WTC11 (cell line): ENCODE data around the gene TSC22D4. TPM values are rescaled to one million over a fixed set of nuclear protein-coding genes. Genes with fewer than 3 reads are reported as not detected.

Experiments used
- ATAC-seq: fragments of 200-7000 bp; cut with Tn5 transposase; 2 replicates; pipeline ENCODE4 v1.10.0; 2021; ENCODE audit warnings: mild to moderate bottlenecking, moderate library complexity
- CTCF ChIA-PET: fragments of 300-600 bp; sonication (Branson Sonifier 250); formaldehyde crosslinking; loops from one replicate; lab custom pipeline; 2021; ENCODE audit warnings: antibody characterized with exemption; lab: Charles Lee
- POLR2A ChIA-PET: fragments of 350-600 bp; sonication (Branson Sonifier 250); formaldehyde crosslinking; loops from one replicate; lab custom pipeline; 2021; ENCODE audit warnings: antibody characterized with exemption; lab: Charles Lee
- DNase-seq: peaks from one replicate; pipeline ENCODE4 v3.0.0; 2021; ENCODE audit warnings: low spot score
- H3K27ac Mint-ChIP-seq: 2 replicates; pipeline ENCODE4 v1.8.0; 2021; ENCODE audit warnings: mixed read lengths
- H3K27me3 Mint-ChIP-seq: 2 replicates; pipeline ENCODE4 v1.8.0; 2021; ENCODE audit warnings: low read depth, mild to moderate bottlenecking, moderate library complexity, mixed read lengths
- H3K36me3 Mint-ChIP-seq: 2 replicates; pipeline ENCODE4 v1.8.0; 2021; ENCODE audit warnings: mixed read lengths
- H3K4me1 Mint-ChIP-seq: 2 replicates; pipeline ENCODE4 v1.8.0; 2022; ENCODE audit warnings: mixed read lengths
- H3K4me3 Mint-ChIP-seq: 2 replicates; pipeline ENCODE4 v1.8.0; 2021; ENCODE audit warnings: mild to moderate bottlenecking, moderate library complexity, mixed read lengths
- H3K9me3 Mint-ChIP-seq: 2 replicates; pipeline ENCODE4 v1.8.0; 2021; ENCODE audit warnings: mixed read lengths
- CREB1 ChIP-seq: sonication (generic); formaldehyde crosslinking; IDR thresholded peaks from 2 replicates; pipeline ENCODE4 v1.8.0; 2023; ENCODE audit warnings: mild to moderate bottlenecking, missing genetic modification reagents
- E2F4 ChIP-seq: sonication (generic); formaldehyde crosslinking; IDR thresholded peaks from 2 replicates; pipeline ENCODE4 v1.8.1; 2022; ENCODE audit warnings: low read depth, mild to moderate bottlenecking, moderate library complexity, missing genetic modification reagents, borderline replicate concordance
- GABPB1 ChIP-seq: sonication (generic); formaldehyde crosslinking; IDR thresholded peaks from 2 replicates; pipeline ENCODE4 v1.8.1; 2023; ENCODE audit warnings: mild to moderate bottlenecking, missing genetic modification reagents
- MAX ChIP-seq: sonication (generic); formaldehyde crosslinking; IDR thresholded peaks from 2 replicates; pipeline ENCODE4 v1.8.0; 2022; ENCODE audit warnings: mild to moderate bottlenecking, missing genetic modification reagents
- ZBTB21 ChIP-seq: sonication (generic); formaldehyde crosslinking; IDR thresholded peaks from 2 replicates; pipeline ENCODE4 v1.8.1; 2023; ENCODE audit warnings: mild to moderate bottlenecking, missing genetic modification reagents, borderline replicate concordance
- total RNA-seq: library from RNA; stranded (reverse); gene quantifications from 3 replicates; pipeline ENCODE4 v1.2.3, GENCODE V29; 2021
- TF ChIP-seq, protein P1 (sequence below): sonication (generic); formaldehyde crosslinking; IDR thresholded peaks from 2 replicates; pipeline ENCODE4 v1.8.0; 2022; ENCODE audit warnings: missing genetic modification reagents
- TF ChIP-seq, protein P2 (sequence below): sonication (generic); formaldehyde crosslinking; IDR thresholded peaks from 2 replicates; pipeline ENCODE4 v1.8.0; 2023; ENCODE audit warnings: mild to moderate bottlenecking, missing genetic modification reagents

Gene TSC22D4
- total RNA-seq, 1 experiment from 2014 or later, result 34.5 TPM

DNA sequence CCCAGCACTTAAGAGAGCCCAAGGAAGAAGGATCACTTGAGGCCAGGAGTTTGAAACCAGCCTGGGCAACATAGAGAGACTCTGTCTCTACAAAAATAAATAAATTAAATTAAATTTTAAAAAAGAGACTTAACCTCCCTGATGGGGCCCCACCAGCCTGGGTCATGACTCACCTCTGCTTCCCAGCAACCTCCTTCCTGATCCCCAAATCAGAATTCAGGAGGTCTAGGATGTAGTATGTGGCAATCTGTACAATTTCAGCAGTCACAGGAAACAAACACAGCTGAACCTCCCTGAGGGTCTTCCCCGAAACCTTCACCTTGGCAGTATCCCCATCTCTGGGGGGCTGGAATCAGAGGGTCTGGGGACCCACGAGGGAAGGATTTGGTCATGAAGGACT is 33.0 kb downstream of the TSC22D4 start (continued):
- no peak for TF ChIP-seq MAX
- TF ChIP-seq, all 79 proteins: peak for 0

GRCh38 chr7:100444311-100445278 is 34.4 kb downstream of the TSC22D4 start:
- ATAC-seq (peak; percentile 31), DNase-seq (no peak)
- H3K4me3 Mint-ChIP-seq, result no peak overlapping the region
- H3K4me1 Mint-ChIP-seq, result peaks cover 5% of the 10 kb centered on the region
- TF ChIP-seq, protein P1, sequence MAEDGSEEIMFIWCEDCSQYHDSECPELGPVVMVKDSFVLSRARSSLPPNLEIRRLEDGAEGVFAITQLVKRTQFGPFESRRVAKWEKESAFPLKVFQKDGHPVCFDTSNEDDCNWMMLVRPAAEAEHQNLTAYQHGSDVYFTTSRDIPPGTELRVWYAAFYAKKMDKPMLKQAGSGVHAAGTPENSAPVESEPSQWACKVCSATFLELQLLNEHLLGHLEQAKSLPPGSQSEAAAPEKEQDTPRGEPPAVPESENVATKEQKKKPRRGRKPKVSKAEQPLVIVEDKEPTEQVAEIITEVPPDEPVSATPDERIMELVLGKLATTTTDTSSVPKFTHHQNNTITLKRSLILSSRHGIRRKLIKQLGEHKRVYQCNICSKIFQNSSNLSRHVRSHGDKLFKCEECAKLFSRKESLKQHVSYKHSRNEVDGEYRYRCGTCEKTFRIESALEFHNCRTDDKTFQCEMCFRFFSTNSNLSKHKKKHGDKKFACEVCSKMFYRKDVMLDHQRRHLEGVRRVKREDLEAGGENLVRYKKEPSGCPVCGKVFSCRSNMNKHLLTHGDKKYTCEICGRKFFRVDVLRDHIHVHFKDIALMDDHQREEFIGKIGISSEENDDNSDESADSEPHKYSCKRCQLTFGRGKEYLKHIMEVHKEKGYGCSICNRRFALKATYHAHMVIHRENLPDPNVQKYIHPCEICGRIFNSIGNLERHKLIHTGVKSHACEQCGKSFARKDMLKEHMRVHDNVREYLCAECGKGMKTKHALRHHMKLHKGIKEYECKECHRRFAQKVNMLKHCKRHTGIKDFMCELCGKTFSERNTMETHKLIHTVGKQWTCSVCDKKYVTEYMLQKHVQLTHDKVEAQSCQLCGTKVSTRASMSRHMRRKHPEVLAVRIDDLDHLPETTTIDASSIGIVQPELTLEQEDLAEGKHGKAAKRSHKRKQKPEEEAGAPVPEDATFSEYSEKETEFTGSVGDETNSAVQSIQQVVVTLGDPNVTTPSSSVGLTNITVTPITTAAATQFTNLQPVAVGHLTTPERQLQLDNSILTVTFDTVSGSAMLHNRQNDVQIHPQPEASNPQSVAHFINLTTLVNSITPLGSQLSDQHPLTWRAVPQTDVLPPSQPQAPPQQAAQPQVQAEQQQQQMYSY, result no peak
- peak; percentile 79 for TF ChIP-seq GABPB1 (CRISPR knock-in tag)
- no peak for TF ChIP-seq E2F4 (CRISPR knock-in tag)
- TF ChIP-seq CREB1 (CRISPR knock-in tag), result no peak
- TF ChIP-seq, protein P2, sequence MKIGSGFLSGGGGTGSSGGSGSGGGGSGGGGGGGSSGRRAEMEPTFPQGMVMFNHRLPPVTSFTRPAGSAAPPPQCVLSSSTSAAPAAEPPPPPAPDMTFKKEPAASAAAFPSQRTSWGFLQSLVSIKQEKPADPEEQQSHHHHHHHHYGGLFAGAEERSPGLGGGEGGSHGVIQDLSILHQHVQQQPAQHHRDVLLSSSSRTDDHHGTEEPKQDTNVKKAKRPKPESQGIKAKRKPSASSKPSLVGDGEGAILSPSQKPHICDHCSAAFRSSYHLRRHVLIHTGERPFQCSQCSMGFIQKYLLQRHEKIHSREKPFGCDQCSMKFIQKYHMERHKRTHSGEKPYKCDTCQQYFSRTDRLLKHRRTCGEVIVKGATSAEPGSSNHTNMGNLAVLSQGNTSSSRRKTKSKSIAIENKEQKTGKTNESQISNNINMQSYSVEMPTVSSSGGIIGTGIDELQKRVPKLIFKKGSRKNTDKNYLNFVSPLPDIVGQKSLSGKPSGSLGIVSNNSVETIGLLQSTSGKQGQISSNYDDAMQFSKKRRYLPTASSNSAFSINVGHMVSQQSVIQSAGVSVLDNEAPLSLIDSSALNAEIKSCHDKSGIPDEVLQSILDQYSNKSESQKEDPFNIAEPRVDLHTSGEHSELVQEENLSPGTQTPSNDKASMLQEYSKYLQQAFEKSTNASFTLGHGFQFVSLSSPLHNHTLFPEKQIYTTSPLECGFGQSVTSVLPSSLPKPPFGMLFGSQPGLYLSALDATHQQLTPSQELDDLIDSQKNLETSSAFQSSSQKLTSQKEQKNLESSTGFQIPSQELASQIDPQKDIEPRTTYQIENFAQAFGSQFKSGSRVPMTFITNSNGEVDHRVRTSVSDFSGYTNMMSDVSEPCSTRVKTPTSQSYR (CRISPR knock-in tag), result no peak
- H3K36me3 Mint-ChIP-seq, result no peaks in the 10 kb centered on the region
- ChIA-PET CTCF (interaction anchor here (1.2 to 6.0 kb wide), 6 partner anchors 11 to 115 kb away, joined by 3 to 46 read pairs (median 4); partner anchors contain the start of gene ZCWPW1), POLR2A (interaction anchor here (0.8 to 3.4 kb wide), 2 partner anchors 8 to 15 kb away, joined by 3 to 25 read pairs; partner anchors contain the start of genes MEPCE and ZCWPW1)
- no peaks in the 10 kb centered on the region for H3K27me3 Mint-ChIP-seq
- H3K27ac Mint-ChIP-seq, result peak overlapping the region; percentile 63
- no peaks in the 10 kb centered on the region for H3K9me3 Mint-ChIP-seq

DNA sequence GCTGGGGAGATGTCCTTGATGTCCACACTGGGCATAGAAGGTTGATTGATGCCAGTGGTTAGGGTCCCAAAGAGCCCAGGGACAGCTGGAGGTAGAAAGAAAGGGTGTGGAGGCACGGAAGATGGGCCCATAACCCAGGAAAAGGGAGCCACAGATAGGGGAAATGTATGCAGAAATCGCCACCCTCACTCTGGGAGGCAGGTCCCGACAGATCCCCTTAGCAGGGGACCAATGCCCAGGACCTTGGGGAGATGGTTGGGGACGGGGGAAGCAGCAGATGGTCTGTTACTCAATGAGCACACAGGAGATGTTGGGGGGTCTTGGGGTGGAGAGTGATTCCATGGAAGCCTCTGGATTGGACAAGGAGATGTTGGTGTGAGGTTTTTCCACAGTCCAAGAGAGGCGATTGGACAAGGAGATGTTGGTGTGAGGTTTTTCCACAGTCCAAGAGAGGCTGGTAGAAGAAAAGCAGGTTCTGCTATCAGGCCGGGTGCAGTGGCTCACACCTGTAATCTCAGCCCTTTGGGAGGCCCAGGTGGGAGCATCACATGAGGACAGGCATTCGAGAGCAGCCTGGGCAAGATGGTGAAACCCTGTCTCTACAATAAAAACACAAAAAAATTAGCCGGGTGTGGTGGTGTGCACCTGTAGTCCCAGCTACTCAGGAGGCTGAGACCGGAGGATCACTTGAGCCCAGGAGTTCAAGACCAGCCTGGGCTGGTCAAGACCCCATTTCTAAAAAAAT is 35.7 kb downstream of the TSC22D4 start:
- no peaks in the 10 kb centered on the region for H3K27me3 Mint-ChIP-seq
- DNase-seq (peak; percentile 1), ATAC-seq (no peak)
- ChIA-PET POLR2A (interaction anchor here (0.6 kb wide), 2 partner anchors 27 to 248 kb away, joined by 3 to 4 read pairs; no protein-coding TSS in a partner anchor), CTCF (interaction anchor here (1.4 to 6.0 kb wide), 3 partner anchors 13 to 26 kb away, joined by 3 to 46 read pairs (median 7); no protein-coding TSS in a partner anchor)
- H3K9me3 Mint-ChIP-seq, result no peaks in the 10 kb centered on the region
- no peaks in the 10 kb centered on the region for H3K36me3 Mint-ChIP-seq
- H3K4me3 Mint-ChIP-seq, result no peak overlapping the region
- H3K4me1 Mint-ChIP-seq, result peaks cover 5% of the 10 kb centered on the region
- H3K27ac Mint-ChIP-seq, result peak overlapping the region; percentile 8
- no peak for TF ChIP-seq ZBTB21 (CRISPR knock-in tag)
